H9 (cell line): Measurements from ENCODE around the gene COMT. TPM values are rescaled to one million over a fixed set of nuclear protein-coding genes. Genes with fewer than 3 reads are reported as not detected.

Experiments
- DNase-seq: peaks from one replicate; pipeline ENCODE4 v3.0.0-alpha.2; 2017
- H2AFZ ChIP-seq: one replicate; pipeline ENCODE4 v1.6.1; 2013; ENCODE audit warnings: mild to moderate bottlenecking, low read length, control low read depth, moderate library complexity
- H2AK5ac ChIP-seq: 2 replicates; pipeline ENCODE4 v1.6.1; 2013; ENCODE audit warnings: low read length, control low read depth, mixed read lengths; ENCODE audit not compliant: insufficient read length
- H2BK120ac ChIP-seq: one replicate; pipeline ENCODE4 v1.6.1; 2013; ENCODE audit warnings: low read depth, mild to moderate bottlenecking, low read length, control low read depth, inconsistent platforms; ENCODE audit not compliant: poor library complexity, severe bottlenecking
- H2BK12ac ChIP-seq: 2 replicates; pipeline ENCODE4 v1.6.1; 2013; ENCODE audit warnings: low read length, control low read depth, mixed read lengths, low read depth; ENCODE audit not compliant: insufficient read length
- H2BK15ac ChIP-seq: 2 replicates; pipeline ENCODE4 v1.6.1; 2013; ENCODE audit warnings: low read depth, low read length, control low read depth
- H2BK20ac ChIP-seq: one replicate; pipeline ENCODE4 v1.6.1; 2013; ENCODE audit warnings: low read depth, mild to moderate bottlenecking, low read length, control low read depth, inconsistent platforms; ENCODE audit not compliant: poor library complexity, severe bottlenecking
- H2BK5ac ChIP-seq: 2 replicates; pipeline ENCODE4 v1.6.1; 2013; ENCODE audit warnings: low read length, control low read depth, mixed read lengths; ENCODE audit not compliant: insufficient read length
- H3K14ac ChIP-seq: 2 replicates; pipeline ENCODE4 v1.6.1; 2013; ENCODE audit warnings: low read length, control low read depth; ENCODE audit not compliant: insufficient read depth
- H3K18ac ChIP-seq: 2 replicates; pipeline ENCODE4 v1.6.1; 2013; ENCODE audit warnings: low read depth, mild to moderate bottlenecking, mixed read lengths, low read length, control low read depth; ENCODE audit not compliant: insufficient read length
- H3K23ac ChIP-seq: 2 replicates; pipeline ENCODE4 v1.6.1; 2013; ENCODE audit warnings: low read length, control low read depth, mixed read lengths, low read depth; ENCODE audit not compliant: insufficient read length
- H3K23me2 ChIP-seq: 2 replicates; pipeline ENCODE4 v1.6.1; 2013; ENCODE audit warnings: low read depth, mild to moderate bottlenecking, mixed read lengths, low read length, control low read depth; ENCODE audit not compliant: insufficient read length, poor library complexity, severe bottlenecking
- H3K27ac ChIP-seq: 2 replicates; pipeline ENCODE4 v1.5.1; 2013; ENCODE audit warnings: low read length, control low read depth, mixed read lengths, low read depth; ENCODE audit not compliant: insufficient read length
- H3K27me3 ChIP-seq: 2 replicates; pipeline ENCODE4 v1.6.1; 2013; ENCODE audit warnings: low read length, control low read depth, inconsistent platforms; ENCODE audit not compliant: insufficient read depth
- H3K4ac ChIP-seq: 2 replicates; pipeline ENCODE4 v1.6.1; 2013; ENCODE audit warnings: low read depth, mild to moderate bottlenecking, control low read depth, inconsistent platforms, low read length, moderate library complexity
- H3K4me1 ChIP-seq: 2 replicates; pipeline ENCODE4 v1.6.1; 2013; ENCODE audit warnings: low read length, control low read depth, inconsistent platforms; ENCODE audit not compliant: insufficient read depth
- H3K4me2 ChIP-seq: 2 replicates; pipeline ENCODE4 v1.6.1; 2013; ENCODE audit warnings: low read length, control low read depth, mixed read lengths; ENCODE audit not compliant: insufficient read length, insufficient read depth
- H3K56ac ChIP-seq: 2 replicates; pipeline ENCODE4 v1.6.1; 2013; ENCODE audit warnings: low read depth, mild to moderate bottlenecking, mixed read lengths, low read length, control low read depth; ENCODE audit not compliant: insufficient read length
- H3K79me1 ChIP-seq: 2 replicates; pipeline ENCODE4 v1.6.1; 2013; ENCODE audit warnings: low read depth, mild to moderate bottlenecking, moderate library complexity, low read length, control low read depth, inconsistent platforms; ENCODE audit not compliant: insufficient read depth, poor library complexity, severe bottlenecking
- H3K79me2 ChIP-seq: 2 replicates; pipeline ENCODE4 v1.6.1; 2013; ENCODE audit warnings: low read length, control low read depth, inconsistent platforms; ENCODE audit not compliant: insufficient read depth
- H3K9ac ChIP-seq: 2 replicates; pipeline ENCODE4 v1.6.1; 2013; ENCODE audit warnings: low read length, control low read depth, mixed read lengths; ENCODE audit not compliant: insufficient read length; ENCODE audit errors: extremely low read depth
- H3K9me3 ChIP-seq: one replicate; pipeline ENCODE4 v1.6.1; 2013; ENCODE audit warnings: low read depth, low read length, inconsistent platforms; ENCODE audit not compliant: control insufficient read depth
- H3T11ph ChIP-seq: one replicate; pipeline ENCODE4 v1.6.1; 2013; ENCODE audit warnings: mild to moderate bottlenecking, low read length, control low read depth, inconsistent platforms
- H4K20me1 ChIP-seq: one replicate; pipeline ENCODE4 v1.6.1; 2013; ENCODE audit not compliant: control insufficient read depth, insufficient read length, insufficient read depth
- H4K5ac ChIP-seq: 2 replicates; pipeline ENCODE4 v1.6.1; 2013; ENCODE audit warnings: low read depth, mild to moderate bottlenecking, mixed read lengths, low read length, control low read depth; ENCODE audit not compliant: insufficient read length
- H4K8ac ChIP-seq: replicated peaks from 2 replicates; pipeline ENCODE4 v1.6.1; 2013; ENCODE audit warnings: low read length, control low read depth, mixed read lengths, low read depth; ENCODE audit not compliant: insufficient read length
- H4K91ac ChIP-seq: 2 replicates; pipeline ENCODE4 v1.6.1; 2013; ENCODE audit warnings: low read depth, mild to moderate bottlenecking, moderate library complexity, mixed read lengths, low read length, control low read depth; ENCODE audit not compliant: insufficient read length
- H3K27ac Mint-ChIP-seq, 3 experiments: 2 replicates in 2 of 3; 3 replicates in 1 of 3; pipeline ENCODE4 v1.8.0; 2020 to 2021; ENCODE audit warnings: mixed read lengths in 3 of 3, mild to moderate bottlenecking in 1 of 3, moderate library complexity in 1 of 3
- H3K27me3 Mint-ChIP-seq: 2 replicates; pipeline ENCODE4 v1.8.0; 2021; ENCODE audit warnings: low read depth, mild to moderate bottlenecking, moderate library complexity, mixed read lengths
- H3K36me3 Mint-ChIP-seq, 3 experiments: 2 replicates in 2 of 3; 3 replicates in 1 of 3; pipeline ENCODE4 v1.8.0; 2020 to 2021; ENCODE audit warnings: low read depth in 3 of 3, mixed read lengths in 3 of 3; ENCODE audit not compliant: insufficient read depth in 1 of 3
- H3K4me1 Mint-ChIP-seq, 2 experiments: 2 replicates each; pipeline ENCODE4 v1.8.0; 2020; ENCODE audit warnings: mixed read lengths in 2 of 2
- H3K4me3 Mint-ChIP-seq, 2 experiments: 2 replicates in 1 of 2; 3 replicates in 1 of 2; pipeline ENCODE4 v1.8.0; 2020 to 2021; ENCODE audit warnings: mild to moderate bottlenecking in 2 of 2, mixed read lengths in 2 of 2, moderate library complexity in 1 of 2
- H3K9me3 Mint-ChIP-seq, 2 experiments: 2 replicates in 1 of 2; 3 replicates in 1 of 2; pipeline ENCODE4 v1.8.0; 2020; ENCODE audit warnings: mild to moderate bottlenecking in 2 of 2, mixed read lengths in 2 of 2, moderate library complexity in 1 of 2
- WGBS: extraction: QIAGEN DNeasy Blood & Tissue Kit; methylation state at CpG from one replicate; pipeline ENCODE4 v1.1.7; 2013; ENCODE audit warnings: missing lambda C conversion rate, low lambda C conversion rate, mixed read lengths; ENCODE audit not compliant: insufficient read length; ENCODE audit errors: extremely low coverage; 5-methylcytosine and 5-hydroxymethylcytosine counted together
- total RNA-seq: library from RNA; stranded (reverse); gene quantifications from 2 replicates; pipeline ENCODE4 v1.2.1, GENCODE V29; 2021
- TF ChIP-seq, protein P1 (sequence below): fragments of 200-600 bp; sonication (generic); conservative IDR thresholded peaks from 3 replicates; pipeline ENCODE4 v1.8.0; 2021; ENCODE audit warnings: antibody characterized with exemption, mild to moderate bottlenecking

The COMT gene
- total RNA-seq, 1 experiment from 2014 or later = 42.2 TPM

DNA sequence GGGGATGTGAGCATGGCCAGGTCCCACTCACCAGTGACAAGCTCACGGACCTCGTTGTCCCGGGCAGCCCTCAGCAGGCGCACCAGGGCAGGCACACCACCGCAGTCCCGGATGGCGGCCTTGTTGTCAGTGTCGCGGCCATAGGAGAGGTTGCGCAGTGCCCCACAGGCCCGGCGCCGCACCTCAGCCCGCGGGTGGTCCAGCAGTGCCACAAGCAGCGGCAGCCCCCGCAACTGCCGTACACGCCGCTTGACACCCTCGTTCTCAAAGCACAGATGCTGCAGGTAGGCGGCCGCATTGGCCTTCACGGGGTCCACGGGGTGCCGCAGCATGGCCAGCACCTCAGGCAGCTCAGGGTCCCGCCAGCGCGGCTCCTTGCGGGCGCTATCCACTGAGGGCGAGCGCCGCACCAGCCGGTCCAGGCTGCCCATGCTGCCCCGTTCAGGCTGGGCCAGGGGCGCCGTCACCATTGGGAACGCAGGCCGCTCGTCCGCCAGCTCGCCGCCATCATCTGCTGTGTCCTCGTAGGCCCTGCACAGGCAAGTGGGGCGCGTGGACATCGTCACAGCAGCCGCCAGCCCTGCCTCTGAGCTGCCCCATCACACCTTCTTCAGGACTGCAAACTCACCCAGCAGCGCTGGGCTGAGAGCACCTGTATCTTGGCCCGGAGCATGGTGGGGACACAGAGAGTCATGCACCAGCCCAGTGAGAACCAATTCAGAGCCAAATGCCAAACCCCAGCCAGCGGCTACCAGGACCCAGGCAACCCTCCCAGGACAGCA lies 38.3 kb downstream of the COMT start:
- Histone ChIP-seq H3T11ph (no peak overlapping the region), H3K79me1 (peaks cover under 1% of the 10 kb centered on the region), H2AK5ac (no peak overlapping the region), H2BK12ac (no peak overlapping the region), H3K56ac (no peak overlapping the region), H3K23ac (no peak overlapping the region), H4K5ac (no peak overlapping the region), H2BK120ac (no peak overlapping the region), H4K20me1 (no peaks in the 10 kb centered on the region), H2BK15ac (no peak overlapping the region), H3K4me2 (no peak overlapping the region), H2AFZ (no peak overlapping the region), H4K8ac (no peak overlapping the region), H2BK5ac (no peak overlapping the region), H3K9ac (no peak overlapping the region), H3K18ac (no peak overlapping the region), H3K27ac (no peak overlapping the region), H3K14ac (no peak overlapping the region), H4K91ac (no peak overlapping the region), H3K79me2 (no peaks in the 10 kb centered on the region), H2BK20ac (no peak overlapping the region), H3K4ac (no peak overlapping the region), H3K4me1 (no peaks in the 10 kb centered on the region; the same call in 1 of the 2 replicates), H3K27me3 (no peaks in the 10 kb centered on the region), H3K23me2 (no peaks in the 10 kb centered on the region), H3K9me3 (no peaks in the 10 kb centered on the region)
- TF ChIP-seq, protein P1, sequence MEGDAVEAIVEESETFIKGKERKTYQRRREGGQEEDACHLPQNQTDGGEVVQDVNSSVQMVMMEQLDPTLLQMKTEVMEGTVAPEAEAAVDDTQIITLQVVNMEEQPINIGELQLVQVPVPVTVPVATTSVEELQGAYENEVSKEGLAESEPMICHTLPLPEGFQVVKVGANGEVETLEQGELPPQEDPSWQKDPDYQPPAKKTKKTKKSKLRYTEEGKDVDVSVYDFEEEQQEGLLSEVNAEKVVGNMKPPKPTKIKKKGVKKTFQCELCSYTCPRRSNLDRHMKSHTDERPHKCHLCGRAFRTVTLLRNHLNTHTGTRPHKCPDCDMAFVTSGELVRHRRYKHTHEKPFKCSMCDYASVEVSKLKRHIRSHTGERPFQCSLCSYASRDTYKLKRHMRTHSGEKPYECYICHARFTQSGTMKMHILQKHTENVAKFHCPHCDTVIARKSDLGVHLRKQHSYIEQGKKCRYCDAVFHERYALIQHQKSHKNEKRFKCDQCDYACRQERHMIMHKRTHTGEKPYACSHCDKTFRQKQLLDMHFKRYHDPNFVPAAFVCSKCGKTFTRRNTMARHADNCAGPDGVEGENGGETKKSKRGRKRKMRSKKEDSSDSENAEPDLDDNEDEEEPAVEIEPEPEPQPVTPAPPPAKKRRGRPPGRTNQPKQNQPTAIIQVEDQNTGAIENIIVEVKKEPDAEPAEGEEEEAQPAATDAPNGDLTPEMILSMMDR = no peak
- Mint-ChIP-seq H3K4me3 (no peak overlapping the region), H3K27me3 (no peaks in the 10 kb centered on the region), H3K9me3 (no peaks in the 10 kb centered on the region; a peak in 1 of 5 replicates), H3K4me1 (peaks cover 8 to 17% of the 10 kb centered on the region in 2 experiments), H3K27ac (no peak overlapping the region), H3K36me3 (peaks cover 10 to 31% (median 21%) of the 10 kb centered on the region in 3 experiments; a peak in 5 of 7 replicates)
- DNase-seq = no peak
- no CpG with 5 or more reads among the region's 52 CpGs for WGBS
